ENCODE results near the gene CISD3. TPM values are rescaled to one million over a fixed set of nuclear protein-coding genes. Genes with fewer than 3 reads are reported as not detected.

Gene CISD3
- total and polyA plus RNA-seq, 10 of the 15 experiments (the other 5 are each of a cell fraction or from before 2014, with no cell fraction given) = 2.6 to 38.1 (median 8.1) TPM

DNA sequence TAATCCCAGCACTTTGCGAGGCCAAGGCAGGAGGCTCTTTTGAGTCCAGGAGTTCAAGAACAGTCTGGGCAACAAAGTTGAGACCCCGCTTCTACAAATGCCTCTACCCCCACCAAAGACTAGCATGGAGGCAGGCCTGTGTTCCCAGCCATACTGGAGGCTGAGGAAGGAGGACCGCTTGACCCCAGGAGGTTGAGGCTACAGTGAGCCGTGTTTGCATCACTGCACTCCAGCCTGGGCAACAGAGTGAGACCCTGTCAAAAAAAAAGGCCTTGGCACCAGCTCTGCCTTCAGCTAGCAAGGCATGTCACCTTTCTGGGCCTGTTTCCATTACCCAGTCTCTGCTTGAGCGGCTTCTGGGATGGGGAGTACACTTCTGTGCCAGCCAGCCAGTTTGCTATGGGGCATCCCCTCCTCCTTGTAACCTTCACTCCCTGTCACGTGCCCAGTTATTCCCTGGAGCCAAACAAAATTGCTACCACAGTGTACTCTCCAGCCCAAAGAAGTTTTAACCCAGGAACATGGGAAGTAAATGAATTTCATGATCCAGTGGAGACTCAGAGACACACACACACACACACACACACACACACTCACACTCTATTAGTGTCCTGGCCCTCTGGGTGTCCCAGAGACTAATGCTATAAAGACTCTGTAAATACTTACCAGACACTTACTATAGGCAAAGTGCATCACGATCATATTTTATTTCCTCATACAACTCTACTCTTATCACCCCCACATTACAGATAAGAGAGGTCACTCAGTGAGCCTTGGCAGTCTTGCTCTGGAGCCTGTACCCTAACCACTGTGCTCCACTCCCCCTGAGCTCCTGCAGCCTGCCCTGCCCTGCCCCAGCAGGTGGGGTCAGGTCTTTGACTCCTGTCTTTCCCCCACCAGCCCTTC lies 2.5 kb downstream of the CISD3 start:
- Histone ChIP-seq H3K9ac (ENCODE audit: control insufficient read depth, insufficient read depth, low read length) (no peak overlapping the region), H3K4me1 (ENCODE audit: control insufficient read depth, insufficient read depth, low read length) (peaks cover 32% of the 10 kb centered on the region), H3K36me3 (ENCODE audit: control insufficient read depth in 2 of 2, insufficient read depth in 2 of 2, low read length in 1 of 2) (peaks cover 0 to 12% of the 10 kb centered on the region in 2 experiments; a peak in 3 of 4 replicates), H3K9me3 (replicated peaks; ENCODE audit: control insufficient read depth, insufficient read depth, low read length) (no peaks in the 10 kb centered on the region; the same call in 2 of the 3 replicates), H4K20me1 (ENCODE audit: control insufficient read depth, insufficient read depth) (no peaks in the 10 kb centered on the region), H3K4me2 (ENCODE audit: control insufficient read depth, insufficient read depth) (no peak overlapping the region), H3K27ac (ENCODE audit: control insufficient read depth, insufficient read depth) (no peak overlapping the region), H2AFZ (ENCODE audit: control insufficient read depth, low read depth, low read length) (no peak overlapping the region), H3K4me3 (no peak overlapping the region), H3K27me3 (replicated peaks in 1 of 2; ENCODE audit: control insufficient read depth in 2 of 2, insufficient read depth in 2 of 2, low read length in 1 of 2) (no peaks in the 10 kb centered on the region), H3K79me2 (ENCODE audit: control insufficient read depth, insufficient read depth, low read length) (peaks cover 13% of the 10 kb centered on the region)
- no peak for TF ChIP-seq ZNF622 (IDR thresholded peaks at IDR 0.05)
- POLR2A ChIA-PET = interaction anchor here (0.8 kb wide), 1 partner anchor 32 kb away, joined by 3 read pairs; no protein-coding TSS in a partner anchor
- CTCF ChIA-PET = interaction anchor here (0.6 to 3.3 kb wide), 5 partner anchors 12 to 54 kb away, joined by 3 to 56 read pairs (median 6); partner anchors contain the start of genes EPOP and PCGF2
- WGBS (ENCODE audit: insufficient coverage, insufficient replicate concordance, low lambda C conversion rate, missing lambda C conversion rate) = 90% methylated on average over 7 of the region's 7 CpGs
- no peak for ATAC-seq
- DNase-seq (ENCODE audit: low read depth, low spot score) = no peak
- SMC1A ChIA-PET (ENCODE audit: uncharacterized antibody, unreplicated experiment) = no interaction called here
- intact Hi-C loops (cut with micrococcal nuclease; ENCODE audit: unreplicated experiment) (no loop called here), in situ Hi-C loops (cut with MboI) (loop anchor here (5.0 kb wide), 1 partner anchor 55 kb away; no protein-coding TSS in a partner anchor)
- FAIRE-seq = no peak
- RAD21 ChIA-PET (ENCODE audit: unreplicated experiment) = interaction anchor here (2.7 to 3.6 kb wide), 2 partner anchors 26 to 56 kb away, joined by 20 to 32 read pairs; partner anchors contain the start of genes EPOP and MLLT6
- BruUV-seq (replicated peaks) = no TSS peak

- DNase-seq (ENCODE audit: low read depth, low spot score) (no peak), ATAC-seq (no peak), FAIRE-seq (no peak)
- WGBS (ENCODE audit: insufficient coverage, insufficient replicate concordance, low lambda C conversion rate, missing lambda C conversion rate) = 76% methylated on average over 9 of the region's 9 CpGs
- no peak overlapping the region for H3K27ac ChIP-seq (ENCODE audit: control insufficient read depth, insufficient read depth)
- in situ Hi-C loops (cut with MboI) = loop anchor here (5.0 kb wide), 1 partner anchor 56 kb away; no protein-coding TSS in a partner anchor
- no peak overlapping the region for H3K4me2 ChIP-seq (ENCODE audit: control insufficient read depth, insufficient read depth)
- no peaks in the 10 kb centered on the region for H4K20me1 ChIP-seq (ENCODE audit: control insufficient read depth, insufficient read depth)
- no peak for TF ChIP-seq BCL11A (IDR thresholded peaks at IDR 0.05; ENCODE audit: low read depth, low read length)
- no peak for TF ChIP-seq ZNF274 (IDR thresholded peaks at IDR 0.05; ENCODE audit: insufficient read depth, insufficient read length)
- no peak for TF ChIP-seq YY1 (IDR thresholded peaks at IDR 0.05; ENCODE audit: low read depth, low read length)
- ChIA-PET SMC1A (ENCODE audit: uncharacterized antibody, unreplicated experiment) (interaction anchor here (2.0 to 4.6 kb wide), 3 partner anchors 19 to 57 kb away, joined by 4 to 50 read pairs (median 5); partner anchors contain the start of genes EPOP and PSMB3), CTCF (interaction anchor here (0.6 to 5.0 kb wide), 8 partner anchors 12 to 175 kb away, joined by 3 to 170 read pairs (median 14); partner anchors contain the start of genes EPOP and PCGF2), POLR2A (no interaction called here), RAD21 (ENCODE audit: unreplicated experiment) (interaction anchor here (0.9 to 3.6 kb wide), 5 partner anchors 50 to 65 kb away, joined by 3 to 66 read pairs (median 11); partner anchors contain the start of gene EPOP)
- no peak overlapping the region for H2AFZ ChIP-seq (ENCODE audit: control insufficient read depth, low read depth, low read length)
- BruUV-seq (replicated peaks) = no TSS peak
- peaks cover 30% of the 10 kb centered on the region for H3K4me1 ChIP-seq (ENCODE audit: control insufficient read depth, insufficient read depth, low read length)
- H3K79me2 ChIP-seq (ENCODE audit: control insufficient read depth, insufficient read depth, low read length) = peaks cover 13% of the 10 kb centered on the region
- no peak overlapping the region for H3K4me3 ChIP-seq
- H3K9ac ChIP-seq (ENCODE audit: control insufficient read depth, insufficient read depth, low read length) = no peak overlapping the region
- peaks cover 1 to 15% of the 10 kb centered on the region in 2 experiments; a peak in 3 of 4 replicates for H3K36me3 ChIP-seq (ENCODE audit: control insufficient read depth in 2 of 2, insufficient read depth in 2 of 2, low read length in 1 of 2)
- no peaks in the 10 kb centered on the region for H3K27me3 ChIP-seq (replicated peaks in 1 of 2; ENCODE audit: control insufficient read depth in 2 of 2, insufficient read depth in 2 of 2, low read length in 1 of 2)
- H3K9me3 ChIP-seq (replicated peaks; ENCODE audit: control insufficient read depth, insufficient read depth, low read length) = no peaks in the 10 kb centered on the region; the same call in 2 of the 3 replicates
- intact Hi-C loops (cut with micrococcal nuclease; ENCODE audit: unreplicated experiment) = no loop called here
Observed at GRCh38 chr17:38733282-38733981, 3.3 kb downstream of the CISD3 start.

Data from GM12878 (cell line).